Smooth muscle cell (in vitro differentiated cells): ENCODE measurements around the gene GDI2. TPM values are rescaled to one million over a fixed set of nuclear protein-coding genes. Genes with fewer than 3 reads are reported as not detected.
"Not testable (repeated sequence)": the region's sequence is repeated elsewhere in the genome, so short reads cannot be mapped to it uniquely, and the experiment has no call there.

Experiments
- DNase-seq: peaks from one replicate; lab custom pipeline; 2025; ENCODE audit not compliant: unreplicated experiment; lab: John Stamatoyannopoulos, UW
- H2AFZ ChIP-seq: fragments of 200-600 bp; sonication (generic); 2 replicates; pipeline ENCODE4 v1.6.0; 2016; ENCODE audit warnings: antibody characterized with exemption, low read depth, mild to moderate bottlenecking
- H3F3A ChIP-seq: fragments of 200-600 bp; sonication (generic); 2 replicates; pipeline ENCODE4 v1.6.0; 2017; ENCODE audit warnings: antibody characterized with exemption, low read depth
- H3K27ac ChIP-seq: fragments of 200-600 bp; sonication (generic); 2 replicates; pipeline ENCODE4 v1.5.1; 2016; ENCODE audit warnings: low read depth, mild to moderate bottlenecking
- H3K27me3 ChIP-seq: fragments of 200-600 bp; sonication (generic); 2 replicates; pipeline ENCODE4 v1.6.1; 2016; ENCODE audit warnings: low read depth, mild to moderate bottlenecking
- H3K36me3 ChIP-seq: fragments of 200-600 bp; sonication (generic); 2 replicates; pipeline ENCODE4 v1.5.1; 2016; ENCODE audit warnings: low read depth
- H3K4me1 ChIP-seq: fragments of 200-600 bp; sonication (generic); 2 replicates; pipeline ENCODE4 v1.5.1; 2016; ENCODE audit warnings: low read depth
- H3K4me2 ChIP-seq: fragments of 200-600 bp; sonication (generic); 2 replicates; pipeline ENCODE4 v1.6.0; 2016; ENCODE audit warnings: mild to moderate bottlenecking
- H3K4me3 ChIP-seq: fragments of 200-600 bp; sonication (generic); 2 replicates; pipeline ENCODE4 v1.5.1; 2016; ENCODE audit warnings: mild to moderate bottlenecking
- H3K79me2 ChIP-seq: fragments of 200-600 bp; sonication (generic); 2 replicates; pipeline ENCODE4 v1.6.0; 2016; ENCODE audit warnings: low read depth, mild to moderate bottlenecking
- H3K9ac ChIP-seq: fragments of 200-600 bp; sonication (generic); 2 replicates; pipeline ENCODE4 v1.6.0; 2016; ENCODE audit warnings: low read depth
- H3K9me3 ChIP-seq: fragments of 200-600 bp; sonication (generic); replicated peaks from 2 replicates; pipeline ENCODE4 v1.5.1; 2016; ENCODE audit warnings: low read depth
- H4K20me1 ChIP-seq: fragments of 200-600 bp; sonication (generic); 2 replicates; pipeline ENCODE4 v1.6.0; 2016; ENCODE audit warnings: low read depth
- CTCF ChIP-seq: fragments of 200-600 bp; sonication (generic); IDR thresholded peaks from 2 replicates; pipeline ENCODE4 v1.5.1; 2017; ENCODE audit warnings: borderline replicate concordance, mild to moderate bottlenecking, antibody characterized with exemption; ENCODE audit not compliant: insufficient read depth, poor library complexity, severe bottlenecking
- WGBS: methylation state at CpG from one replicate; pipeline ENCODE4 v1.1.7; 2016; ENCODE audit warnings: low lambda C conversion rate; 5-methylcytosine and 5-hydroxymethylcytosine counted together
- polyA plus RNA-seq: library from polyadenylated mRNA; unstranded; fragments of >200 nt; fragmentation: Nextera tagmentation; extraction: Ambion mirVana; gene quantifications from 2 replicates; pipeline ENCODE4 v1.2.1, GENCODE V29; 2016
- total RNA-seq: library from RNA; depleted of rRNA; stranded (reverse); fragments of >200 nt; gene quantifications from 2 replicates; pipeline ENCODE4 v1.2.3, GENCODE V29; 2014

GDI2 gene
- total and polyA plus RNA-seq, 2 experiments from 2014 or later: 186 to 334 TPM

GRCh38 chr10:5811387-5811821 is 1.8 kb downstream of the GDI2 start:
- Histone ChIP-seq H4K20me1 (peaks cover 63% of the 10 kb centered on the region), H3K4me2 (peak overlapping the region; percentile 100), H3K27ac (peak overlapping the region; percentile 93), H3K27me3 (no peaks in the 10 kb centered on the region), H3K79me2 (peaks cover 75% of the 10 kb centered on the region), H3F3A (no peaks in the 10 kb centered on the region), H2AFZ (no peak overlapping the region), H3K4me1 (peaks cover 23% of the 10 kb centered on the region), H3K9ac (peak overlapping the region; percentile 96), H3K36me3 (no peaks in the 10 kb centered on the region), H3K4me3 (peak overlapping the region; percentile 98), H3K9me3 (no peaks in the 10 kb centered on the region)
- no peak for DNase-seq
- WGBS: 3% methylated on average over 6 of the region's 6 CpGs
- no peak for TF ChIP-seq CTCF

GRCh38 chr10:5810225-5810624 is 3.0 kb downstream of the GDI2 start:
- Histone ChIP-seq H3K9ac (peak overlapping the region; percentile 96), H3K79me2 (peaks cover 86% of the 10 kb centered on the region), H3K36me3 (no peaks in the 10 kb centered on the region), H3K9me3 (no peaks in the 10 kb centered on the region), H3K4me1 (peaks cover 23% of the 10 kb centered on the region), H3K4me2 (peak overlapping the region; percentile 100), H3K4me3 (peak overlapping the region; percentile 98), H3F3A (no peaks in the 10 kb centered on the region), H2AFZ (no peak overlapping the region), H4K20me1 (peaks cover 74% of the 10 kb centered on the region), H3K27me3 (no peaks in the 10 kb centered on the region), H3K27ac (peak overlapping the region; percentile 93)
- no peak for TF ChIP-seq CTCF
- no peak for DNase-seq
- WGBS: 67% methylated on average over 2 of the region's 2 CpGs

- WGBS: 91% methylated on average over 4 of the region's 4 CpGs
- Histone ChIP-seq H3K36me3 (no peaks in the 10 kb centered on the region), H3K9me3 (no peaks in the 10 kb centered on the region), H3F3A (no peaks in the 10 kb centered on the region), H3K27me3 (no peaks in the 10 kb centered on the region), H3K4me3 (peak overlapping the region; percentile 98), H3K9ac (peak overlapping the region; percentile 9), H4K20me1 (peaks cover 80% of the 10 kb centered on the region), H2AFZ (no peak overlapping the region), H3K79me2 (peaks cover 92% of the 10 kb centered on the region), H3K27ac (peak overlapping the region; percentile 93), H3K4me1 (peaks cover 20% of the 10 kb centered on the region), H3K4me2 (peak overlapping the region; percentile 100)
- TF ChIP-seq CTCF: no peak
- DNase-seq: no peak
Measured at GRCh38 chr10:5809527-5810154, 3.6 kb downstream of the GDI2 start.

- 77% methylated on average over 7 of the region's 7 CpGs for WGBS
- H3K9me3 ChIP-seq, DNase-seq, H3F3A ChIP-seq, H2AFZ ChIP-seq, H3K4me3 ChIP-seq, H3K27me3 ChIP-seq, H3K36me3 ChIP-seq: not testable (repeated sequence)
- peaks cover 15% of the 10 kb centered on the region for H3K4me1 ChIP-seq
- peak overlapping the region; percentile 100 for H3K4me2 ChIP-seq
- peak overlapping the region; percentile 93 for H3K27ac ChIP-seq
- peaks cover 88% of the 10 kb centered on the region for H4K20me1 ChIP-seq
- peaks cover 93% of the 10 kb centered on the region for H3K79me2 ChIP-seq
- H3K9ac ChIP-seq: peak overlapping the region; percentile 9
Measured at GRCh38 chr10:5808783-5809392, 4.3 kb downstream of the GDI2 start.
